Spleen (tissue), 11 donors: ENCODE measurements around the gene ARPIN. TPM values are rescaled to one million over a fixed set of nuclear protein-coding genes. Genes with fewer than 3 reads are reported as not detected.

ENCODE experiments used
- DNase-seq: peaks from one replicate; pipeline ENCODE4 v3.0.0-alpha.2; 2020
- H3K27ac ChIP-seq, 8 donors: fragments of 200-600 bp; sonication (generic) in 7 of 8; 1 replicate in 4 of 8; 2 replicates in 4 of 8; pipeline versions ENCODE4 v1.5.0 to v1.8.0; 2016 to 2021; ENCODE audit warnings: inconsistent platforms in 4 of 8, mild to moderate bottlenecking in 4 of 8, moderate library complexity in 1 of 8
- H3K27me3 ChIP-seq, 7 donors: fragments of 200-600 bp; sonication (generic) in 6 of 7; replicated peaks in 1 of 7; 1 replicate in 4 of 7; 2 replicates in 3 of 7; pipeline versions ENCODE4 v1.5.0 to v1.8.0; 2016 to 2021; ENCODE audit warnings: inconsistent platforms in 3 of 7, mild to moderate bottlenecking in 1 of 7
- H3K36me3 ChIP-seq, 6 donors: fragments of 200-600 bp; sonication (generic) in 5 of 6; 1 replicate in 4 of 6; 2 replicates in 2 of 6; pipeline versions ENCODE4 v1.5.0 to v1.8.0; 2016 to 2021; ENCODE audit warnings: inconsistent platforms in 2 of 6
- H3K4me1 ChIP-seq, 6 donors: fragments of 200-600 bp; sonication (generic) in 5 of 6; 1 replicate in 3 of 6; 2 replicates in 3 of 6; pipeline versions ENCODE4 v1.5.0 to v1.8.0; 2016 to 2021; ENCODE audit warnings: inconsistent platforms in 3 of 6
- H3K4me3 ChIP-seq, 8 donors: fragments of 200-600 bp; sonication (generic) in 7 of 8; 1 replicate in 4 of 8; 2 replicates in 4 of 8; pipeline versions ENCODE4 v1.5.0 to v1.8.0; 2016 to 2021; ENCODE audit warnings: inconsistent platforms in 4 of 8, mild to moderate bottlenecking in 4 of 8, moderate library complexity in 2 of 8
- H3K9me3 ChIP-seq, 8 donors: fragments of 200-600 bp; sonication (generic) in 7 of 8; 1 replicate in 4 of 8; 2 replicates in 4 of 8; pipeline versions ENCODE4 v1.5.0 to v1.8.0; 2016 to 2021; ENCODE audit warnings: inconsistent platforms in 4 of 8
- CTCF ChIP-seq, 11 experiments: fragments of 200-600 bp in 7 of 11; fragments of 450-650 bp in 4 of 11; sonication (generic) in 4 of 11; IDR thresholded peaks in 8 of 11; conservative IDR thresholded peaks in 3 of 11; 1 replicate in 7 of 11; 2 replicates in 4 of 11; pipeline versions ENCODE4 v1.4.0 to v1.8.0; 2016 to 2021; ENCODE audit warnings: antibody characterized with exemption in 11 of 11, inconsistent platforms in 4 of 11, mild to moderate bottlenecking in 1 of 11
- POLR2A ChIP-seq, 3 donors: fragments of 450-650 bp; IDR thresholded peaks; one replicate each; pipeline ENCODE4 v1.5.1; 2017; ENCODE audit warnings: antibody characterized with exemption in 3 of 3, mild to moderate bottlenecking in 1 of 3
- POLR2AphosphoS5 ChIP-seq, 3 donors: sonication (generic); formaldehyde crosslinking; IDR thresholded peaks; one replicate each; pipeline ENCODE4 v1.5.1; 2017; ENCODE audit warnings: antibody characterized with exemption in 3 of 3
- WGBS, 5 donors: extraction: QIAGEN DNeasy Blood & Tissue Kit in 3 of 5; methylation state at CpG; one replicate each; pipeline versions ENCODE4 v1.1.5 to v1.1.7; 2013 to 2018; 5-methylcytosine and 5-hydroxymethylcytosine counted together
- intact Hi-C: fragments of 100-400 bp; cut with DNase I; formaldehyde crosslinking; loops from one replicate; pipeline ENCODE4 v1.15.0; 2023; ENCODE audit warnings: low total_unique reads
- polyA plus RNA-seq, 3 donors: library from polyadenylated mRNA; stranded (reverse); fragments of 200-250 nt; gene quantifications; one replicate each; pipeline ENCODE4 v1.2.1, GENCODE V29; 2013
- total RNA-seq, 7 donors: library from RNA; depleted of rRNA in 3 of 7; stranded (reverse); fragments of >200 nt in 3 of 7; fragmentation: NEBNext Ultra II Directional in 4 of 7; extraction: Animal tissue kit (Norgen Biotek cat#: 25700) in 4 of 7; gene quantifications; one replicate each; pipeline versions ENCODE4 v1.1.0 to v1.2.1, GENCODE V29; 2016 to 2021
- donor health status: healthy with polysubstance abuse.
- donor health status: DM: no; HTN: no; CAD: no; lungs with moderate emphysema.
- donor health status: DM: no; HTN: no; CAD: no.
- donor health status: Bipolar disorder and iron deficiency.
- donor health status: healthy.
- donor health status: DM: no; HTN: no; CAD: no.
- donor health status: DM: yes; HTN: yes; CAD: no.

Gene ARPIN
- total and polyA plus RNA-seq, 10 donors: 2.7 to 23.1 (median 12.0) TPM

DNA sequence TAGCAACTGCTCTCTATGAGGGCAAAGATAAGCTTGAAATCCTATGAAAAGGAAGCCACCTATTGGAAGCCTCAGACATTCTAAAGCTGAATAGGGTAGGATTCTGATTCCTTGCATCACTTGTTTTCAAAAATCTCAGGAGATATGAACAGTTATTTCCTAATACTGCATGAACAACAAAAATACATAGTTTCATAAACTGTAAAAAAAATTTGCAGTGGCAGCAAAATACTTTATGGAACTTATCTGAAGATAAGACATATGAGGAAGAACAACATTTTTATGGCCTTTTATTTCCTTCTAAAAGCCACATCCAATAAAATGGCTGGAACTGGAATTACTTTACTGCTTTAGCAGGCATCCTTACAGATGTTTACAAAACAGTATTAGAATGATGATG lies 48.8 kb downstream of the ARPIN start:
- intact Hi-C loops: no loop called here
- no peak for TF ChIP-seq CTCF (IDR thresholded peaks at IDR 0.05 in 8 of 11, conservative IDR thresholded peaks at IDR 0.05 in 3 of 11)
- TF ChIP-seq POLR2AphosphoS5 (IDR thresholded peaks at IDR 0.05): no peak
- no peak for TF ChIP-seq POLR2A (IDR thresholded peaks at IDR 0.05)
- H3K4me3 ChIP-seq: no peak overlapping the region
- peaks cover 0 to 23% (median 2%) of the 10 kb centered on the region in 6 donors for H3K4me1 ChIP-seq
- no peaks in the 10 kb centered on the region for H3K27me3 ChIP-seq
- peaks cover 0 to 78% (median 27%) of the 10 kb centered on the region in 6 donors for H3K36me3 ChIP-seq
- no peak overlapping the region for H3K27ac ChIP-seq
- no peaks in the 10 kb centered on the region for H3K9me3 ChIP-seq
- DNase-seq: no peak

DNA sequence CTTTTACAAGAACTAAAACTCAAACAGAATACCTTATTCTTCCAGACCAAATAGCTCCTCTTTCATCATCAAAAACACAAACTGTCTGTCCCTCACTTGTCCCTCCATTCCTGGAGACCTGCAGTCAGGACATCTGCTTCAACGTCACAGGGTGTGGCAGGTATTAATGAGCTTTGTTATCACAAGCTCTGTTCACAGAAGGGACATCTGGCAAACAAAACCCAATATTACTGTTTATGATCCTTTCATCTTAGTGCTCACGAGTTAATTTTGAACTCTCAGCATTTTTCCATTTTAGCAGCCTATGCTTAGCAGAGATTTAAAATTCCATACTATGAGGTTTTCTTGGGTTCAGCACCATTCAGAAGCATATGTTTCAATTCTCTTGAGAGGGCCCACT lies 51.9 kb downstream of the ARPIN start:
- TF ChIP-seq POLR2AphosphoS5 (IDR thresholded peaks at IDR 0.05) (no peak), CTCF (IDR thresholded peaks at IDR 0.05 in 8 of 11, conservative IDR thresholded peaks at IDR 0.05 in 3 of 11) (no peak), POLR2A (IDR thresholded peaks at IDR 0.05) (no peak)
- Histone ChIP-seq H3K36me3 (peaks cover 0 to 99% (median 34%) of the 10 kb centered on the region in 6 donors), H3K4me3 (no peak overlapping the region), H3K27ac (no peak overlapping the region), H3K27me3 (no peaks in the 10 kb centered on the region), H3K9me3 (no peaks in the 10 kb centered on the region), H3K4me1 (peaks cover 0 to 23% (median 2%) of the 10 kb centered on the region in 6 donors)
- WGBS, 5 donors: 76 to 89% (median 83%) methylated on average over 2 of the region's 2 CpGs
- intact Hi-C loops: no loop called here
- no peak for DNase-seq

GRCh38 chr15:89860431-89860830 lies 52.3 kb downstream of the ARPIN start:
- Histone ChIP-seq H3K4me3 (no peak overlapping the region), H3K9me3 (no peaks in the 10 kb centered on the region), H3K4me1 (peaks cover 0 to 23% (median 2%) of the 10 kb centered on the region in 6 donors), H3K27me3 (no peaks in the 10 kb centered on the region), H3K27ac (no peak overlapping the region), H3K36me3 (peaks cover 0 to 95% (median 32%) of the 10 kb centered on the region in 6 donors)
- no peak for DNase-seq
- no peak for TF ChIP-seq CTCF (IDR thresholded peaks at IDR 0.05 in 8 of 11, conservative IDR thresholded peaks at IDR 0.05 in 3 of 11)
- no peak for TF ChIP-seq POLR2A (IDR thresholded peaks at IDR 0.05)
- no peak for TF ChIP-seq POLR2AphosphoS5 (IDR thresholded peaks at IDR 0.05)
- WGBS, 5 donors: 59 to 74% (median 68%) methylated on average over 3 of the region's 3 CpGs
- intact Hi-C loops: no loop called here

- intact Hi-C loops: no loop called here
- Histone ChIP-seq H3K36me3 (peaks cover 0 to 80% (median 25%) of the 10 kb centered on the region in 6 donors), H3K27ac (no peak overlapping the region), H3K9me3 (no peaks in the 10 kb centered on the region), H3K4me1 (peaks cover 0 to 21% (median 2%) of the 10 kb centered on the region in 6 donors), H3K27me3 (no peaks in the 10 kb centered on the region), H3K4me3 (no peak overlapping the region)
- 85 to 93% (median 87%) methylated on average over 9 of the region's 9 CpGs for WGBS, 5 donors
- TF ChIP-seq POLR2AphosphoS5 (IDR thresholded peaks at IDR 0.05): no peak
- TF ChIP-seq POLR2A (IDR thresholded peaks at IDR 0.05): no peak
- no peak for TF ChIP-seq CTCF (IDR thresholded peaks at IDR 0.05 in 8 of 11, conservative IDR thresholded peaks at IDR 0.05 in 3 of 11)
- no peak for DNase-seq
Measured at GRCh38 chr15:89858661-89859458, 53.9 kb downstream of the ARPIN start.
